K562 (cell line): ENCODE data around the gene COL9A3. TPM values are rescaled to one million over a fixed set of nuclear protein-coding genes. Genes with fewer than 3 reads are reported as not detected.
A peak's percentile ranks its signal among the peaks of the same experiment; 100 is the strongest.

Source experiments
- ATAC-seq: fragments of 200-7000 bp; cut with Tn5 transposase; 3 replicates; pipeline ENCODE4 v1.9.1; 2020; ENCODE audit warnings: moderate library complexity
- BruUV-seq: library from RNA; stranded (reverse); fragments of 400-500 nt; replicated peaks from 2 replicates; lab custom pipeline; 2021; lab: Mats Ljungman, UMichigan
- CTCF ChIA-PET: fragments of 300-600 bp; formaldehyde crosslinking; extraction: SDS; loops from one replicate; lab custom pipeline; 2021; ENCODE audit warnings: low intra/inter-chr PET ratio; lab: Yijun Ruan, JAX
- POLR2A ChIA-PET: fragments of 300-600, 350-650 bp; sonication (Branson Sonifier 250); formaldehyde crosslinking; extraction: SDS; loops from one replicate; lab custom pipeline; 2021; ENCODE audit warnings: antibody characterized with exemption, inconsistent platforms; lab: Yijun Ruan, JAX
- DNase-seq, 4 experiments: peaks; one replicate each; pipeline versions ENCODE4 v3.0.0 to v3.0.0-alpha.2; 2011 to 2018; ENCODE audit warnings: low spot score in 3 of 4, mixed read lengths in 3 of 4; ENCODE audit errors: extremely low read depth in 1 of 4
- FAIRE-seq: peaks from 2 replicates; lab custom pipeline; 2011; peaks lifted over from hg19 to GRCh38; lab: Jason Lieb, UNC
- H2AFZ ChIP-seq: 2 replicates; pipeline ENCODE4 v1.6.0; 2011; ENCODE audit warnings: low read depth, low read length, control low read depth, inconsistent platforms
- H3K27ac ChIP-seq: fragments of 200-600 bp; 3 replicates; pipeline ENCODE4 v1.8.0; 2011; ENCODE audit warnings: low read depth, mild to moderate bottlenecking, control low read depth, inconsistent platforms, low read length, moderate library complexity, mixed read lengths; ENCODE audit errors: extremely low read depth
- H3K27me3 ChIP-seq, 2 experiments: fragments of 300-600 bp in 1 of 2; 2 replicates in 1 of 2; 3 replicates in 1 of 2; pipeline versions ENCODE4 v1.6.0 to v1.8.0; 2011; ENCODE audit warnings: inconsistent platforms in 2 of 2, low read length in 2 of 2, mild to moderate bottlenecking in 1 of 2, mixed read lengths in 1 of 2, moderate library complexity in 1 of 2; ENCODE audit not compliant: control insufficient read depth in 2 of 2, insufficient read depth in 2 of 2
- H3K36me3 ChIP-seq: fragments of 300-600 bp; 3 replicates; pipeline ENCODE4 v1.8.0; 2011; ENCODE audit warnings: mild to moderate bottlenecking, low read length, inconsistent platforms; ENCODE audit not compliant: control insufficient read depth, insufficient read depth
- H3K4me1 ChIP-seq, 2 experiments: fragments of 200-600 bp in 1 of 2; replicated peaks in 1 of 2; 2 replicates in 1 of 2; 3 replicates in 1 of 2; pipeline versions ENCODE4 v1.5.1 to v1.8.0; 2011; ENCODE audit warnings: inconsistent platforms in 2 of 2, low read length in 2 of 2, mild to moderate bottlenecking in 1 of 2, mixed read lengths in 1 of 2, moderate library complexity in 1 of 2; ENCODE audit not compliant: control insufficient read depth in 2 of 2, insufficient read depth in 2 of 2
- H3K4me2 ChIP-seq: 2 replicates; pipeline ENCODE4 v1.6.1; 2011; ENCODE audit warnings: low read length, control low read depth, inconsistent platforms, mixed read lengths; ENCODE audit not compliant: insufficient read depth
- H3K4me3 ChIP-seq: fragments of 200-600 bp; sonication (generic), shearing (Covaris generic); 2 replicates; pipeline ENCODE4 v1.5.1; 2016; ENCODE audit warnings: control low read depth, inconsistent platforms
- H3K79me2 ChIP-seq: fragments of 200-600 bp; 3 replicates; pipeline ENCODE4 v1.8.0; 2011; ENCODE audit warnings: low read length, inconsistent platforms; ENCODE audit not compliant: control insufficient read depth, insufficient read depth
- H3K9ac ChIP-seq, 2 experiments: 2 replicates each; pipeline versions ENCODE4 v1.6.0 to v1.6.1; 2011; ENCODE audit warnings: low read depth in 2 of 2, low read length in 2 of 2, control low read depth in 1 of 2, inconsistent platforms in 1 of 2, mild to moderate bottlenecking in 1 of 2, mixed read lengths in 1 of 2; ENCODE audit not compliant: insufficient read depth in 1 of 2
- H3K9me1 ChIP-seq: one replicate; pipeline ENCODE4 v1.6.0; 2011; ENCODE audit warnings: inconsistent platforms, mild to moderate bottlenecking, low read length, moderate library complexity; ENCODE audit not compliant: control insufficient read depth, insufficient read depth
- H3K9me3 ChIP-seq: replicated peaks from 2 replicates; pipeline ENCODE4 v1.5.1; 2011; ENCODE audit warnings: low read depth, low read length, inconsistent platforms; ENCODE audit not compliant: control insufficient read depth, insufficient read depth
- H4K20me1 ChIP-seq: replicated peaks from 2 replicates; pipeline ENCODE4 v1.6.1; 2011; ENCODE audit warnings: low read length, inconsistent platforms, mixed read lengths; ENCODE audit not compliant: control insufficient read depth, insufficient read depth
- ASH1L ChIP-seq: fragments of 450-650 bp; IDR thresholded peaks from 2 replicates; pipeline ENCODE4 v1.6.1; 2018; ENCODE audit warnings: borderline replicate concordance, mild to moderate bottlenecking, low read depth; ENCODE audit not compliant: partially characterized antibody
- FOXA3 ChIP-seq, 2 experiments: fragments of 450-650 bp in 1 of 2; sonication (generic) in 1 of 2; formaldehyde crosslinking; IDR thresholded peaks in 1 of 2; conservative IDR thresholded peaks in 1 of 2; 2 replicates each; pipeline versions ENCODE4 v1.4.0 to v1.8.0; 2020 to 2022; ENCODE audit warnings: mild to moderate bottlenecking in 2 of 2, missing genetic modification reagents in 1 of 2
- HMGN3 ChIP-seq: IDR thresholded peaks from 2 replicates; pipeline ENCODE4 v1.6.1; 2011; ENCODE audit warnings: borderline replicate concordance, low read depth, mild to moderate bottlenecking, mixed read lengths, low read length; ENCODE audit not compliant: insufficient read length; ENCODE audit errors: extremely low read depth
- MED1 ChIP-seq: sonication (generic); formaldehyde crosslinking; IDR thresholded peaks from 2 replicates; pipeline ENCODE4 v1.8.1; 2023; ENCODE audit warnings: missing genetic modification reagents, borderline replicate concordance
- NFATC3 ChIP-seq: fragments of 450-650 bp; IDR thresholded peaks from 2 replicates; pipeline ENCODE4 v1.6.1; 2017; ENCODE audit warnings: mild to moderate bottlenecking
- RBM17 ChIP-seq: fragments of 200-400 bp; formaldehyde crosslinking; IDR thresholded peaks from 2 replicates; pipeline ENCODE4 v1.6.1; 2017; ENCODE audit warnings: low read depth, mild to moderate bottlenecking, low read length, borderline replicate concordance
- SIN3A ChIP-seq, 2 experiments: fragments of 150-350 bp in 1 of 2; IDR thresholded peaks; 2 replicates each; pipeline ENCODE4 v1.6.1; 2011 to 2016; ENCODE audit warnings: borderline replicate concordance in 2 of 2, low read depth in 2 of 2, low read length in 2 of 2, mild to moderate bottlenecking in 2 of 2, moderate library complexity in 2 of 2; ENCODE audit not compliant: control insufficient read depth in 1 of 2
- SMARCB1 ChIP-seq: IDR thresholded peaks from 2 replicates; pipeline ENCODE4 v1.6.1; 2011; ENCODE audit warnings: improper control_type of control experiment, low read depth; ENCODE audit not compliant: insufficient read length
- SREBF1 ChIP-seq: fragments of 150-350 bp; IDR thresholded peaks from 2 replicates; pipeline ENCODE4 v1.6.1; 2014; ENCODE audit warnings: antibody characterized with exemption, low read depth, low read length, borderline replicate concordance
- TAF1 ChIP-seq: IDR thresholded peaks from 2 replicates; pipeline ENCODE4 v1.6.1; 2011; ENCODE audit warnings: mild to moderate bottlenecking, low read length, moderate library complexity; ENCODE audit not compliant: insufficient read depth, control insufficient read depth, severe bottlenecking; ENCODE audit errors: extremely low read depth
- ZNF175 ChIP-seq: fragments of 200-800 bp; sonication (Bioruptor generic); IDR thresholded peaks from 2 replicates; pipeline ENCODE4 v1.6.1; 2016; ENCODE audit warnings: low read depth, mild to moderate bottlenecking, missing genetic modification characterization, missing compliant biosample characterization
- ZNF77 ChIP-seq: fragments of 250-450 bp; sonication (Bioruptor Pico); IDR thresholded peaks from 2 replicates; pipeline ENCODE4 v1.5.0; 2020
- whole genome bisulfite sequencing: fragments of 100-300 bp; shearing (Covaris generic); methylation state at CpG from one replicate; pipeline ENCODE4 v1.1.6; 2016; ENCODE audit warnings: low coverage, mixed read lengths; ENCODE audit not compliant: insufficient coverage; ENCODE audit errors: missing lambda C conversion rate; 5-methylcytosine and 5-hydroxymethylcytosine counted together
- in situ Hi-C: fragments of 300-500 bp; cut with MboI; formaldehyde crosslinking; loops from 4 replicates; pipeline ENCODE4 v1.15.0; 2018; ENCODE audit warnings: inconsistent platforms, mixed read lengths
- intact Hi-C: fragments of 100-400 bp; cut with micrococcal nuclease; formaldehyde crosslinking; loops from 2 replicates; pipeline ENCODE4 v1.14.2; 2022
- polyA plus RNA-seq, 8 experiments: library from polyadenylated mRNA; depleted of rRNA in 4 of 8; stranded (reverse) in 5 of 8; unstranded in 3 of 8; fragments of >200 nt; fragmentation: Nextera tagmentation in 2 of 8; fragmentation: Illumina TruSeq in 1 of 8; extraction: Ambion mirVana in 2 of 8; extraction: Trizol in 1 of 8; gene quantifications; 2 replicates each; pipeline versions ENCODE4 v1.2.1 to v1.2.3, GENCODE V29; 2011 to 2014; ENCODE audit warnings: inconsistent platforms in 1 of 8, missing spikeins in 1 of 8
- total RNA-seq, 7 experiments: library from RNA; depleted of rRNA in 6 of 7; stranded (reverse); fragments of >200 nt in 6 of 7; fragmentation: Illumina TruSeq in 2 of 7; extraction: Trizol in 2 of 7; gene quantifications; 2 replicates each; pipeline versions ENCODE4 v1.2.1 to v1.2.3, GENCODE V29; 2011 to 2021; ENCODE audit warnings: low replicate concordance in 1 of 7
- TF ChIP-seq, protein P1 (sequence below): sonication (generic); formaldehyde crosslinking; IDR thresholded peaks from 2 replicates; pipeline ENCODE4 v1.8.1; 2023; ENCODE audit warnings: mild to moderate bottlenecking, missing genetic modification reagents
- TF ChIP-seq, protein P2 (sequence below): sonication (generic); formaldehyde crosslinking; IDR thresholded peaks from 2 replicates; pipeline ENCODE4 v1.8.1; 2023; ENCODE audit warnings: mild to moderate bottlenecking, missing genetic modification reagents
- TF ChIP-seq, protein P3 (sequence below): sonication (generic); formaldehyde crosslinking; IDR thresholded peaks from 2 replicates; pipeline ENCODE4 v1.8.0; 2022; ENCODE audit warnings: mild to moderate bottlenecking, missing genetic modification reagents
- TF ChIP-seq, protein P4 (sequence below): fragments of 450-650 bp; IDR thresholded peaks from 2 replicates; pipeline ENCODE4 v1.6.1; 2016; ENCODE audit warnings: missing biosample characterization, missing genetic modification characterization

Gene COL9A3
- total and polyA plus RNA-seq, 9 of the 15 experiments (the other 6 are each of a cell fraction or from before 2014, with no cell fraction given) = 0.14 to 3.6 (median 0.88) TPM; not detected in 1

DNA sequence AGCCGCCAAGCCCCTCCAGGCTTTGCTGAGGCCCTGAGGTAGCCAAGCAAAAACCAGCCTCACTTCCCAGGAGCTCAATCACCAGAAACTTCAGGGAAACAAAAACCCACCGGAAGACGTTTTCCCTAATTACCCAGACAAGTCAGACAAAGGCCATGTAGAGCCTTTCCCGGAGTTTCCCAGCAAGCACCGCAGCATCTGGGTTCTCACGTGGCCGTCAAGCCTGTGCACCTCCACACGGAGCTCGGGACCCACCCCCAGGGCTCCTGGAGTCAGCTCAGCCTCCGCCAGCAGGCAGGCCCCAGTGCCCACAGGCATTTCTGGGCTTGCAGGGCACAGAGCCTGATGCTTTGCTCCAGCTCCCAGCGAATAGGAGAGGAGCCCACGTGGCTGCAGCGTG is 30.7 kb upstream of the COL9A3 start:
- intact Hi-C loops = no loop called here
- Histone ChIP-seq H3K27me3 (peaks cover 4 to 14% of the 10 kb centered on the region in 2 experiments; a peak in 3 of 5 replicates), H3K9me1 (no peaks in the 10 kb centered on the region), H3K36me3 (no peaks in the 10 kb centered on the region), H3K4me2 (no peak overlapping the region), H3K9ac (0 out of 4 replicates have a peak overlapping the region, but pooled peaks of 1 of the 2 experiments have one; percentile 1), H3K4me1 (peaks cover 0 to 35% of the 10 kb centered on the region in 2 experiments; a peak in 3 of 5 replicates), H3K27ac (no peak overlapping the region), H3K9me3 (no peaks in the 10 kb centered on the region), H3K4me3 (no peak overlapping the region), H3K79me2 (no peaks in the 10 kb centered on the region), H2AFZ (no peak overlapping the region), H4K20me1 (no peaks in the 10 kb centered on the region)
- BruUV-seq = no TSS peak
- in situ Hi-C loops = no loop called here
- FAIRE-seq (no peak), DNase-seq (no peak), ATAC-seq (no peak)
- CTCF ChIA-PET = no interaction called here
- POLR2A ChIA-PET = interaction anchor here (0.6 to 1.9 kb wide), 3 partner anchors 18 to 98 kb away, joined by 3 to 4 read pairs (median 3); no protein-coding TSS in a partner anchor
- 25% methylated on average over 11 of the region's 13 CpGs for WGBS
- TF ChIP-seq TAF1 (no peak), RBM17 (no peak), ASH1L (no peak), NFATC3 (no peak), ZNF77 (CRISPR knock-in tag) (no peak), SREBF1 (no peak), FOXA3 (CRISPR knock-in tag; conservative IDR thresholded peaks at IDR 0.05 in 1 of 2, IDR thresholded peaks at IDR 0.05 in 1 of 2) (no peak), ZNF175 (CRISPR knock-in tag) (no peak), SIN3A (IDR thresholded peaks at IDR 0.05; ENCODE audit: borderline replicate concordance in 2 of 2, control insufficient read depth in 1 of 2, low read depth in 2 of 2, low read length in 2 of 2) (no peak), HMGN3 (no peak), SMARCB1 (no peak), MED1 (no peak)
- TF ChIP-seq, protein P1, sequence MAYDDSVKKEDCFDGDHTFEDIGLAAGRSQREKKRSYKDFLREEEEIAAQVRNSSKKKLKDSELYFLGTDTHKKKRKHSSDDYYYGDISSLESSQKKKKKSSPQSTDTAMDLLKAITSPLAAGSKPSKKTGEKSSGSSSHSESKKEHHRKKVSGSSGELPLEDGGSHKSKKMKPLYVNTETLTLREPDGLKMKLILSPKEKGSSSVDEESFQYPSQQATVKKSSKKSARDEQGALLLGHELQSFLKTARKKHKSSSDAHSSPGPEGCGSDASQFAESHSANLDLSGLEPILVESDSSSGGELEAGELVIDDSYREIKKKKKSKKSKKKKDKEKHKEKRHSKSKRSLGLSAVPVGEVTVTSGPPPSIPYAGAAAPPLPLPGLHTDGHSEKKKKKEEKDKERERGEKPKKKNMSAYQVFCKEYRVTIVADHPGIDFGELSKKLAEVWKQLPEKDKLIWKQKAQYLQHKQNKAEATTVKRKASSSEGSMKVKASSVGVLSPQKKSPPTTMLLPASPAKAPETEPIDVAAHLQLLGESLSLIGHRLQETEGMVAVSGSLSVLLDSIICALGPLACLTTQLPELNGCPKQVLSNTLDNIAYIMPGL (CRISPR knock-in tag) = no peak
- TF ChIP-seq, protein P2, sequence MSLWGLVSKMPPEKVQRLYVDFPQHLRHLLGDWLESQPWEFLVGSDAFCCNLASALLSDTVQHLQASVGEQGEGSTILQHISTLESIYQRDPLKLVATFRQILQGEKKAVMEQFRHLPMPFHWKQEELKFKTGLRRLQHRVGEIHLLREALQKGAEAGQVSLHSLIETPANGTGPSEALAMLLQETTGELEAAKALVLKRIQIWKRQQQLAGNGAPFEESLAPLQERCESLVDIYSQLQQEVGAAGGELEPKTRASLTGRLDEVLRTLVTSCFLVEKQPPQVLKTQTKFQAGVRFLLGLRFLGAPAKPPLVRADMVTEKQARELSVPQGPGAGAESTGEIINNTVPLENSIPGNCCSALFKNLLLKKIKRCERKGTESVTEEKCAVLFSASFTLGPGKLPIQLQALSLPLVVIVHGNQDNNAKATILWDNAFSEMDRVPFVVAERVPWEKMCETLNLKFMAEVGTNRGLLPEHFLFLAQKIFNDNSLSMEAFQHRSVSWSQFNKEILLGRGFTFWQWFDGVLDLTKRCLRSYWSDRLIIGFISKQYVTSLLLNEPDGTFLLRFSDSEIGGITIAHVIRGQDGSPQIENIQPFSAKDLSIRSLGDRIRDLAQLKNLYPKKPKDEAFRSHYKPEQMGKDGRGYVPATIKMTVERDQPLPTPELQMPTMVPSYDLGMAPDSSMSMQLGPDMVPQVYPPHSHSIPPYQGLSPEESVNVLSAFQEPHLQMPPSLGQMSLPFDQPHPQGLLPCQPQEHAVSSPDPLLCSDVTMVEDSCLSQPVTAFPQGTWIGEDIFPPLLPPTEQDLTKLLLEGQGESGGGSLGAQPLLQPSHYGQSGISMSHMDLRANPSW (CRISPR knock-in tag) = no peak
- TF ChIP-seq, protein P3, sequence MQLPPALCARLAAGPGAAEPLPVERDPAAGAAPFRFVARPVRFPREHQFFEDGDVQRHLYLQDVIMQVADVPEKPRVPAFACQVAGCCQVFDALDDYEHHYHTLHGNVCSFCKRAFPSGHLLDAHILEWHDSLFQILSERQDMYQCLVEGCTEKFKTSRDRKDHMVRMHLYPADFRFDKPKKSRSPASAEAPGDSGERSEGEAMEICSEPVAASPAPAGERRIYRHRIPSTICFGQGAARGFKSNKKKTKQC (CRISPR knock-in tag) = no peak
- TF ChIP-seq, protein P4, sequence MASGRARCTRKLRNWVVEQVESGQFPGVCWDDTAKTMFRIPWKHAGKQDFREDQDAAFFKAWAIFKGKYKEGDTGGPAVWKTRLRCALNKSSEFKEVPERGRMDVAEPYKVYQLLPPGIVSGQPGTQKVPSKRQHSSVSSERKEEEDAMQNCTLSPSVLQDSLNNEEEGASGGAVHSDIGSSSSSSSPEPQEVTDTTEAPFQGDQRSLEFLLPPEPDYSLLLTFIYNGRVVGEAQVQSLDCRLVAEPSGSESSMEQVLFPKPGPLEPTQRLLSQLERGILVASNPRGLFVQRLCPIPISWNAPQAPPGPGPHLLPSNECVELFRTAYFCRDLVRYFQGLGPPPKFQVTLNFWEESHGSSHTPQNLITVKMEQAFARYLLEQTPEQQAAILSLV (tag) = no peak
